K562 (cell line): ENCODE results near the gene MATN4. TPM values are rescaled to one million over a fixed set of nuclear protein-coding genes. Genes with fewer than 3 reads are reported as not detected.

Source experiments
- ATAC-seq: fragments of 200-7000 bp; cut with Tn5 transposase; 3 replicates; pipeline ENCODE4 v1.9.1; 2020; ENCODE audit warnings: moderate library complexity
- BruUV-seq: library from RNA; stranded (reverse); fragments of 400-500 nt; replicated peaks from 2 replicates; lab custom pipeline; 2021; lab: Mats Ljungman, UMichigan
- CTCF ChIA-PET: fragments of 300-600 bp; formaldehyde crosslinking; extraction: SDS; loops from one replicate; lab custom pipeline; 2021; ENCODE audit warnings: low intra/inter-chr PET ratio; lab: Yijun Ruan, JAX
- POLR2A ChIA-PET: fragments of 300-600, 350-650 bp; sonication (Branson Sonifier 250); formaldehyde crosslinking; extraction: SDS; loops from one replicate; lab custom pipeline; 2021; ENCODE audit warnings: antibody characterized with exemption, inconsistent platforms; lab: Yijun Ruan, JAX
- DNase-seq, 4 experiments: peaks; one replicate each; pipeline versions ENCODE4 v3.0.0 to v3.0.0-alpha.2; 2011 to 2018; ENCODE audit warnings: low spot score in 3 of 4, mixed read lengths in 3 of 4; ENCODE audit errors: extremely low read depth in 1 of 4
- FAIRE-seq: peaks from 2 replicates; lab custom pipeline; 2011; peaks lifted over from hg19 to GRCh38; lab: Jason Lieb, UNC
- H2AFZ ChIP-seq: 2 replicates; pipeline ENCODE4 v1.6.0; 2011; ENCODE audit warnings: low read depth, low read length, control low read depth, inconsistent platforms
- H3K27ac ChIP-seq: fragments of 200-600 bp; 3 replicates; pipeline ENCODE4 v1.8.0; 2011; ENCODE audit warnings: low read depth, mild to moderate bottlenecking, control low read depth, inconsistent platforms, low read length, moderate library complexity, mixed read lengths; ENCODE audit errors: extremely low read depth
- H3K27me3 ChIP-seq, 2 experiments: fragments of 300-600 bp in 1 of 2; 2 replicates in 1 of 2; 3 replicates in 1 of 2; pipeline versions ENCODE4 v1.6.0 to v1.8.0; 2011; ENCODE audit warnings: inconsistent platforms in 2 of 2, low read length in 2 of 2, mild to moderate bottlenecking in 1 of 2, mixed read lengths in 1 of 2, moderate library complexity in 1 of 2; ENCODE audit not compliant: control insufficient read depth in 2 of 2, insufficient read depth in 2 of 2
- H3K36me3 ChIP-seq: fragments of 300-600 bp; 3 replicates; pipeline ENCODE4 v1.8.0; 2011; ENCODE audit warnings: mild to moderate bottlenecking, low read length, inconsistent platforms; ENCODE audit not compliant: control insufficient read depth, insufficient read depth
- H3K4me1 ChIP-seq, 2 experiments: fragments of 200-600 bp in 1 of 2; replicated peaks in 1 of 2; 2 replicates in 1 of 2; 3 replicates in 1 of 2; pipeline versions ENCODE4 v1.5.1 to v1.8.0; 2011; ENCODE audit warnings: inconsistent platforms in 2 of 2, low read length in 2 of 2, mild to moderate bottlenecking in 1 of 2, mixed read lengths in 1 of 2, moderate library complexity in 1 of 2; ENCODE audit not compliant: control insufficient read depth in 2 of 2, insufficient read depth in 2 of 2
- H3K4me2 ChIP-seq: 2 replicates; pipeline ENCODE4 v1.6.1; 2011; ENCODE audit warnings: low read length, control low read depth, inconsistent platforms, mixed read lengths; ENCODE audit not compliant: insufficient read depth
- H3K4me3 ChIP-seq: fragments of 200-600 bp; sonication (generic), shearing (Covaris generic); 2 replicates; pipeline ENCODE4 v1.5.1; 2016; ENCODE audit warnings: control low read depth, inconsistent platforms
- H3K79me2 ChIP-seq: fragments of 200-600 bp; 3 replicates; pipeline ENCODE4 v1.8.0; 2011; ENCODE audit warnings: low read length, inconsistent platforms; ENCODE audit not compliant: control insufficient read depth, insufficient read depth
- H3K9ac ChIP-seq, 2 experiments: 2 replicates each; pipeline versions ENCODE4 v1.6.0 to v1.6.1; 2011; ENCODE audit warnings: low read depth in 2 of 2, low read length in 2 of 2, control low read depth in 1 of 2, inconsistent platforms in 1 of 2, mild to moderate bottlenecking in 1 of 2, mixed read lengths in 1 of 2; ENCODE audit not compliant: insufficient read depth in 1 of 2
- H3K9me1 ChIP-seq: one replicate; pipeline ENCODE4 v1.6.0; 2011; ENCODE audit warnings: inconsistent platforms, mild to moderate bottlenecking, low read length, moderate library complexity; ENCODE audit not compliant: control insufficient read depth, insufficient read depth
- H3K9me3 ChIP-seq: replicated peaks from 2 replicates; pipeline ENCODE4 v1.5.1; 2011; ENCODE audit warnings: low read depth, low read length, inconsistent platforms; ENCODE audit not compliant: control insufficient read depth, insufficient read depth
- H4K20me1 ChIP-seq: replicated peaks from 2 replicates; pipeline ENCODE4 v1.6.1; 2011; ENCODE audit warnings: low read length, inconsistent platforms, mixed read lengths; ENCODE audit not compliant: control insufficient read depth, insufficient read depth
- CHD1 ChIP-seq: fragments of 200-600 bp; sonication (generic); IDR thresholded peaks from one replicate; pipeline ENCODE4 v1.6.1; 2012; ENCODE audit warnings: mild to moderate bottlenecking, moderate library complexity, low read length, inconsistent platforms
- HDAC3 ChIP-seq: fragments of 450-650 bp; IDR thresholded peaks from 2 replicates; pipeline ENCODE4 v1.6.1; 2018; ENCODE audit warnings: borderline replicate concordance, mild to moderate bottlenecking, moderate library complexity; ENCODE audit not compliant: partially characterized antibody
- MGA ChIP-seq: fragments of 450-650 bp; IDR thresholded peaks from 2 replicates; pipeline ENCODE4 v1.6.1; 2016; ENCODE audit warnings: mild to moderate bottlenecking, moderate library complexity
- NFIC ChIP-seq: fragments of 450-650 bp; IDR thresholded peaks from 2 replicates; pipeline ENCODE4 v1.6.1; 2017; ENCODE audit warnings: mild to moderate bottlenecking, inconsistent platforms
- WGBS: fragments of 100-300 bp; shearing (Covaris generic); methylation state at CpG from one replicate; pipeline ENCODE4 v1.1.6; 2016; ENCODE audit warnings: low coverage, mixed read lengths; ENCODE audit not compliant: insufficient coverage; ENCODE audit errors: missing lambda C conversion rate; 5-methylcytosine and 5-hydroxymethylcytosine counted together
- in situ Hi-C: fragments of 300-500 bp; cut with MboI; formaldehyde crosslinking; loops from 4 replicates; pipeline ENCODE4 v1.15.0; 2018; ENCODE audit warnings: inconsistent platforms, mixed read lengths
- intact Hi-C: fragments of 100-400 bp; cut with micrococcal nuclease; formaldehyde crosslinking; loops from 2 replicates; pipeline ENCODE4 v1.14.2; 2022
- polyA plus RNA-seq, 8 experiments: library from polyadenylated mRNA; depleted of rRNA in 4 of 8; stranded (reverse) in 5 of 8; unstranded in 3 of 8; fragments of >200 nt; fragmentation: Nextera tagmentation in 2 of 8; fragmentation: Illumina TruSeq in 1 of 8; extraction: Ambion mirVana in 2 of 8; extraction: Trizol in 1 of 8; gene quantifications; 2 replicates each; pipeline versions ENCODE4 v1.2.1 to v1.2.3, GENCODE V29; 2011 to 2014; ENCODE audit warnings: inconsistent platforms in 1 of 8, missing spikeins in 1 of 8
- total RNA-seq, 7 experiments: library from RNA; depleted of rRNA in 6 of 7; stranded (reverse); fragments of >200 nt in 6 of 7; fragmentation: Illumina TruSeq in 2 of 7; extraction: Trizol in 2 of 7; gene quantifications; 2 replicates each; pipeline versions ENCODE4 v1.2.1 to v1.2.3, GENCODE V29; 2011 to 2021; ENCODE audit warnings: low replicate concordance in 1 of 7
- TF ChIP-seq, protein P1 (sequence below), 2 experiments: fragments of 450-650 bp; IDR thresholded peaks; 2 replicates each; pipeline ENCODE4 v1.6.1; 2018; ENCODE audit warnings: mild to moderate bottlenecking in 2 of 2, low read depth in 1 of 2; ENCODE audit not compliant: partially characterized antibody in 2 of 2

Gene MATN4
- total and polyA plus RNA-seq, 9 of the 15 experiments (the other 6 are each of a cell fraction or from before 2014, with no cell fraction given): 0.09 TPM; not detected in 8

DNA sequence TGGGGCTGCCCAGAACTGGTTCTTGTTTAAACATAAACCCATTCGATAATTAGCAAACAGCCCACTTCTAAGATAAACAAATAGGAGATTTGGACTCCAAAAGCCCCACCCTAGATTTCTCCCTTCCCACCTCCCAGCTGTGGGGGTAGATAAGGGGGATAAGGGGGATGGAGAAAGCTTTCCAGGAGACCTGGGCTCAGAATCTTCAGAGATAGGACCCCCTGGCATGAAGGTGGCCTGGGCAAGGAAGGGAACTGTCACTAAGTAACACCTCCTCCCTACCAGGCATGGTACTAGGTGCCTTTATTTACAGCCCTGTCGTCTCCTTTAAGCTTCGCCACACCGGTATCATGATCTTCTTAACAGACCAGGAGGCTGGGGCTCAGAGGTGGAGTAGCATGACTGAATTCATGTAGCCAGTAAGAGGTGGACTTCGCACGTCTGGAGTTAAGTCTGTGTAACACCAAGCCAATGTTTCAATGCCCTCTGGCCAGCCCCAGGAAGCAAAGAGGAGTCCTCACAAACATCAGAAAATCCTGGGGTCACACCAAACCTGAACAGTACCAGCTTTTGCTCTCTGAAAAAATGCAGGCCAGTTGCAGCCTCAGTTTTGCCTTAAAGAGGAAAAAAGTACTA is 35.6 kb upstream of the MATN4 start:
- no peak overlapping the region for H3K4me3 ChIP-seq
- TF ChIP-seq CHD1 (peak; percentile 2), HDAC3 (no peak), NFIC (peak; percentile 26; the same call in 1 of the 2 replicates), MGA (peak; percentile 27; the same call in 1 of the 2 replicates)
- TF ChIP-seq, protein P1, sequence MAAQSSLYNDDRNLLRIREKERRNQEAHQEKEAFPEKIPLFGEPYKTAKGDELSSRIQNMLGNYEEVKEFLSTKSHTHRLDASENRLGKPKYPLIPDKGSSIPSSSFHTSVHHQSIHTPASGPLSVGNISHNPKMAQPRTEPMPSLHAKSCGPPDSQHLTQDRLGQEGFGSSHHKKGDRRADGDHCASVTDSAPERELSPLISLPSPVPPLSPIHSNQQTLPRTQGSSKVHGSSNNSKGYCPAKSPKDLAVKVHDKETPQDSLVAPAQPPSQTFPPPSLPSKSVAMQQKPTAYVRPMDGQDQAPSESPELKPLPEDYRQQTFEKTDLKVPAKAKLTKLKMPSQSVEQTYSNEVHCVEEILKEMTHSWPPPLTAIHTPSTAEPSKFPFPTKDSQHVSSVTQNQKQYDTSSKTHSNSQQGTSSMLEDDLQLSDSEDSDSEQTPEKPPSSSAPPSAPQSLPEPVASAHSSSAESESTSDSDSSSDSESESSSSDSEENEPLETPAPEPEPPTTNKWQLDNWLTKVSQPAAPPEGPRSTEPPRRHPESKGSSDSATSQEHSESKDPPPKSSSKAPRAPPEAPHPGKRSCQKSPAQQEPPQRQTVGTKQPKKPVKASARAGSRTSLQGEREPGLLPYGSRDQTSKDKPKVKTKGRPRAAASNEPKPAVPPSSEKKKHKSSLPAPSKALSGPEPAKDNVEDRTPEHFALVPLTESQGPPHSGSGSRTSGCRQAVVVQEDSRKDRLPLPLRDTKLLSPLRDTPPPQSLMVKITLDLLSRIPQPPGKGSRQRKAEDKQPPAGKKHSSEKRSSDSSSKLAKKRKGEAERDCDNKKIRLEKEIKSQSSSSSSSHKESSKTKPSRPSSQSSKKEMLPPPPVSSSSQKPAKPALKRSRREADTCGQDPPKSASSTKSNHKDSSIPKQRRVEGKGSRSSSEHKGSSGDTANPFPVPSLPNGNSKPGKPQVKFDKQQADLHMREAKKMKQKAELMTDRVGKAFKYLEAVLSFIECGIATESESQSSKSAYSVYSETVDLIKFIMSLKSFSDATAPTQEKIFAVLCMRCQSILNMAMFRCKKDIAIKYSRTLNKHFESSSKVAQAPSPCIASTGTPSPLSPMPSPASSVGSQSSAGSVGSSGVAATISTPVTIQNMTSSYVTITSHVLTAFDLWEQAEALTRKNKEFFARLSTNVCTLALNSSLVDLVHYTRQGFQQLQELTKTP (IDR thresholded peaks at IDR 0.05; ENCODE audit: low read depth in 1 of 2, partially characterized antibody in 2 of 2): no peak

More for the DNA sequence above, 35.6 kb upstream of the MATN4 start:
- peaks cover 15% of the 10 kb centered on the region; the same call in 2 of the 3 replicates for H3K79me2 ChIP-seq
- ChIA-PET POLR2A (interaction anchor here (0.7 to 1.9 kb wide), 8 partner anchors 8 to 425 kb away, joined by 3 to 7 read pairs (median 4); no protein-coding TSS in a partner anchor), CTCF (no interaction called here)
- no TSS peak for BruUV-seq
- peak overlapping the region; percentile 86 for H3K27ac ChIP-seq
- peak overlapping the region; percentile 50 for H3K4me2 ChIP-seq
- peak overlapping the region; percentile 52 to 77; a peak in 3 of 4 replicates for H3K9ac ChIP-seq
- DNase-seq: peak; percentile 52 to 61 (median 56)
- peaks cover 61 to 77% of the 10 kb centered on the region in 2 experiments for H3K4me1 ChIP-seq
- FAIRE-seq: no peak
- no peak overlapping the region; the same call in 1 of the 2 replicates for H2AFZ ChIP-seq
- H4K20me1 ChIP-seq: peaks cover 7% of the 10 kb centered on the region; the same call in 1 of the 2 replicates
- in situ Hi-C loops (no loop called here), intact Hi-C loops (no loop called here)
- no peaks in the 10 kb centered on the region for H3K9me3 ChIP-seq
- no peaks in the 10 kb centered on the region for H3K27me3 ChIP-seq
- WGBS: 10% methylated on average over 6 of the region's 6 CpGs
- peak; percentile 35 for ATAC-seq
- H3K36me3 ChIP-seq: peaks cover 9% of the 10 kb centered on the region; the same call in 2 of the 3 replicates
- no peaks in the 10 kb centered on the region for H3K9me1 ChIP-seq
